Stimulated activated CD4-positive, alpha-beta T cell treated with anti-CD3 and anti-CD28 coated beads, Interleukin-4, amount 100 ng/mL, for 48 hours (primary cell): ENCODE data around the gene DMPK.
A peak's percentile ranks its signal among the peaks of the same experiment; 100 is the strongest.
"Not testable (repeated sequence)": the region's sequence is repeated elsewhere in the genome, so short reads cannot be mapped to it uniquely, and the experiment has no call there.

ENCODE experiments used
- DNase-seq, 2 donors: peaks; one replicate each; pipeline ENCODE4 v3.0.0-alpha.2; 2020; ENCODE audit warnings: low read depth in 2 of 2

Gene DMPK

GRCh38 chr19:45815481-45816216, 33.4 kb upstream of the DMPK start:
- no peak for DNase-seq

DNA sequence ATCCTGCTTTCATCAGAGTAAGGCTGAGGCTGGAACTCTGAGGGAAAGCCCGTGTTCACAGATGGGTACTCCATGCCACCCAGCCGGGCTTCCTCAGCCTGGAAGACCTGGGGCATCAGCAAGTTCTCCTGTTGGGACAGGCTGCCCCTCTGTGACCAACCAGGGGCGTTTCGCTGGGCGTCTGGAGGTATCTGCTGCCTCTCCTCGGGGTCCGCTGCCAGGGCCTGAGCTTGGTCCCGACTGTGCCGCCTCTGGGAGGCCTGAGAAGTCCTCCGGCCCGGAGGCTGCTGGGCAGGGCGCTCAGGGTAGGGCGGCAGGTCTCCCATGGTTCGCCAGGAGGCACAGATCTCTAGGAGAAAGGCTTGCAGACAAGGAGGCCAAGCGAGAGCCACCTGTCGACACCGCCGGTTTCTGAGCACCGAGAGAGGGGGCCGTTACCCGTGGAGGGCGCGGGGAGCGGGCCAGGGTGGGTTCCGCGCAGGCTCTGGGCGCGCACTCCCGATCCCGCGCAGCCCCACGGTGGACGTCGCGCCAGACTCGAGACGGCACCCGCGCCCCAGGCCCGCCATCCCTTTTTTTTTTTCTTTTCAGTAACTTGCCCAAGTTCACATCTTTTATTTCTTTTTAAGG, 32.7 kb upstream of the DMPK start, which contains the start of gene RSPH6A:
Gene RSPH6A (minus strand): TSS at position 458 of the 630 bp plus-strand sequence. CDS start 132 bp downstream, at position 326.
- no peak for DNase-seq

GRCh38 chr19:45814166-45814780, 32.0 kb upstream of the DMPK start:
- no peak for DNase-seq

DNA sequence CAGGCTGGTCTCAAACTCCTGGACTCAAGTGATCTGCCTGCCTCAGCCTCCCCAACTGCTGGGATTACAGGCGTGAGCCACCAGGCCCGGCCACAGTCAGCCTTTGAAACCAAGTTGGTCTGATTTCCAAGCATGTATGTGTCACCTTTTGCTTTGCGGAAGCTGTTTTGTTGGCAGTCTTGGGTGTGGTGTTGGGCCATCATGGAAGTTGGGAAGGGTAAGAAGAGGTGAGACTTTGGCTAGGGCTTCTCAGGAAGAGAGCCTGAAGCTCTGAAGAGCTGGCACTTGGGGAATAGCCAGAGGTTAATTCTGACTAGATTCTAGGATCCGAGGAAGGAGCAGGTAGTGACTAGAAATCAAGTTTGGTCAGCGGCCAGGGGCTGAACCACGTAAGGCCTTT, 30.0 kb upstream of the DMPK start:
- DNase-seq, result no peak

DNA sequence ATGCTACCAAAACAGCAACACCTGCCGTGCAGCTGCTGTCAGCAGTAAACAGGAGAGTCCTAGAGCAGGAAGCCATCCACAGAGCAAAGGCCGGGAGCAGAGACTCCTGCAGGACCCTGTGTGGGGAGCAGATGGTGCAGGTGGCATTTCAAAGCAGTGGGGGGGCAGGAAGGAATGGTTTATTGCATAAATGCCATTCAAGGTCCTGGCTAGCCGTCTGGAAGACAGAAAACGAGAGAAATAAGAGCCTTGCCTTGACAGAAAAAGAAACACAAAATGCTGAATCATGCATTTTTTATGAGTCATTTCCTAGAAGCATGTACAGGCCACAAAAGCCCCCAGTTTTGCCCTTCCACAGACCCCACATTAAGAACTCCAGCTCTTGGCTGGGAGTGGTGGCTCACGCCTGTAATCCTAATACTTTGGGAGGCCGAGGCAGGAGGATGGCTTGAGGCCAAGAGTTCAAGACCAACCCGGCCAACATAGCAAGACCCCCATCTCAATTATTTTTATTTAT, 27.4 kb upstream of the DMPK start:
- DNase-seq, result no peak

- no peak for DNase-seq
These were observed 23.4 kb upstream of the DMPK start for GRCh38 chr19:45805719-45806118.

- DNase-seq, result no peak
These were observed 22.6 kb upstream of the DMPK start for GRCh38 chr19:45804959-45805230.

GRCh38 chr19:45804140-45804958, 22.1 kb upstream of the DMPK start:
- DNase-seq, result no peak

- DNase-seq, result no peak
These were observed 19.4 kb upstream of the DMPK start for GRCh38 chr19:45801603-45802175.

GRCh38 chr19:45800070-45800553, 17.8 kb upstream of the DMPK start:
- DNase-seq, result no peak

- DNase-seq, result not testable (repeated sequence)
These were observed 17.3 kb upstream of the DMPK start for GRCh38 chr19:45799541-45799940.

GRCh38 chr19:45798995-45799517, 16.8 kb upstream of the DMPK start:
- peak; percentile 38 for DNase-seq

DNA sequence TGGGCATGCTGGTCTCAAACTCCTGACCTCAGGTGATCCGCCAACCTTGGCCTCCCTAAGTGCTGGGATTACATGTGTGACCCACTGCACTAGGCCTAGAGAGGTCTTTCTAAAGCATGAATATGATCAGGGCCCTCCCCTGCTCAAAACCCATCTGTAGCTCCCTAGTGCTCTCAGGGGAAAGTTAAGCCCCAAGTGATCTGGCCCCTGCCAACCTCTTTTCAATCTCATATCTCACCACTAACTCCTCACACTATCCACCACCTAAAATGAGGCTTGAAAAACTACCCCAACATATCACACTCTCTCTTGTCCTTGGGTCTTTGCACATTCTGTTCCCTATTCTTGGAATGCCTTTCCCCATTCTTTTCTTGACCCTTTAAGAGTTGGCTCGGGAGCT, 12.3 kb upstream of the DMPK start:
- DNase-seq, result no peak

- DNase-seq, result no peak
These were observed 11.6 kb upstream of the DMPK start for GRCh38 chr19:45793876-45794275.

GRCh38 chr19:45793178-45793564, 10.9 kb upstream of the DMPK start:
- DNase-seq, result no peak

DNA sequence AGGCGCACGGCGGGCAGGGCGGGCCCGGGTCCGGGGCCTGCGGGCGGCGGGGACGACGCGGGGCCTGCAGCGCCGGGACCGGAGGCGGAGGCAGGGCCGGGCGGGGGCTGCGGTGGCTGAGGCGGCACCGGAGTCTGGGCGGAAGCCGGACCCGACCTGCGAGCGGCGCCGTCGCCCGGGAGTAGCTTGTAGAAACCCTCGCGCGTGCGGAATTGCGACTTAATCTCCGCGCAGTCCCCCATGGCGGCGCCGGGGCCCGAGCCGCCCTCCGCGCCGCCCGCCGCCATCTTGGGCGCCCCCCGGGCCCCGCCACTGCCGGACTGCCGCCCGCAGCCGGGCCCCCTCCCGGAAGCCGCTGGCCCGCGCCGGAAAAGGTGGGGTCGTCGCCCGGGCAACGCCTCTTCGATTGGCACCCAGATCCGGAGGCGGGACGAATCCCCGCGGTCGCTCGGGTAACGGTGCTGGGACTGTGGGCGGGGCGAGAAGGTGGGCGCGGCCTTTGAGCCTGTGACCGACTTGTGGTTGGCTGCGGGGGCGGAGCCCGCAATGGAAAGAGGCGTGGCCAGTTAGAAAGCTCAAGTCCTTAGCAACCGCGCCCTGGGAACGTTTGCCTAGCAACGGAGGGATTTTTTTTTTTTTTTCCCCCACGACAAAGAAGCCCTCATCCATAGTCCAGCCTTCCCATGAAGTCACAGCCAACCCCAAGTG, 10.3 kb upstream of the DMPK start, which contains the start of gene DMWD:
Gene DMWD (minus strand): TSS at position 376 of the 708 bp plus-strand sequence. CDS start 89 bp downstream, at position 287.
- peak; percentile 100 for DNase-seq

GRCh38 chr19:45791744-45792469, 9.6 kb upstream of the DMPK start:
- no peak for DNase-seq

DNA sequence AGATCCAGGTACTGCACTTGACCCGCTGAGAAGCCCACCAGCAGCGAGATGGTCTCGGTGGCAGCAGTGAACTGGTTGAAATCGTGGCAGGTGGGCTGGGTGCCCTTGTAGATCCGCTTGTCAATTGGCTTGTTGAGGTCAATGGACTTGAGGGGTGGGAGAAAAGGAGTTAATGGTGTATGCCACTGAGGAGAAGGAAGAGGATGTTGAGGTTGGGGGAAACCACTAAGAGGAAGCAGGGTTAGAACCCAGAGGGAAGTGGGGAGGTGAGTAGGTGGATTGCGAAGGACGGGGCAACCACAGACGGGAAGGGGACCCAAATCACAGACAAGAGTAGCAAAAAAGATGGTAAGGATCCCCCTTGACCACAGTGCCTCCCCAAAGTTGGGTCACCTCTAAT, 8.7 kb upstream of the DMPK start:
- no peak for DNase-seq

- no peak for DNase-seq
These were observed 6.9 kb upstream of the DMPK start for GRCh38 chr19:45789035-45789786.
